AG09319 (cell line): ENCODE data around the gene GPX3.

Experiments
- DNase-seq: peaks from one replicate; pipeline ENCODE4 v3.0.0-alpha.2; 2010; ENCODE audit warnings: low read depth; ENCODE audit errors: extremely low read depth
- TF ChIP-seq, protein P1 (sequence below): IDR thresholded peaks from 2 replicates; pipeline ENCODE4 v1.5.1; 2011; ENCODE audit warnings: low read depth, mild to moderate bottlenecking, inconsistent platforms, low read length, moderate library complexity

GPX3 gene

GRCh38 chr5:151071848-151072629 lies 51.6 kb downstream of the GPX3 start:
- TF ChIP-seq, protein P1, sequence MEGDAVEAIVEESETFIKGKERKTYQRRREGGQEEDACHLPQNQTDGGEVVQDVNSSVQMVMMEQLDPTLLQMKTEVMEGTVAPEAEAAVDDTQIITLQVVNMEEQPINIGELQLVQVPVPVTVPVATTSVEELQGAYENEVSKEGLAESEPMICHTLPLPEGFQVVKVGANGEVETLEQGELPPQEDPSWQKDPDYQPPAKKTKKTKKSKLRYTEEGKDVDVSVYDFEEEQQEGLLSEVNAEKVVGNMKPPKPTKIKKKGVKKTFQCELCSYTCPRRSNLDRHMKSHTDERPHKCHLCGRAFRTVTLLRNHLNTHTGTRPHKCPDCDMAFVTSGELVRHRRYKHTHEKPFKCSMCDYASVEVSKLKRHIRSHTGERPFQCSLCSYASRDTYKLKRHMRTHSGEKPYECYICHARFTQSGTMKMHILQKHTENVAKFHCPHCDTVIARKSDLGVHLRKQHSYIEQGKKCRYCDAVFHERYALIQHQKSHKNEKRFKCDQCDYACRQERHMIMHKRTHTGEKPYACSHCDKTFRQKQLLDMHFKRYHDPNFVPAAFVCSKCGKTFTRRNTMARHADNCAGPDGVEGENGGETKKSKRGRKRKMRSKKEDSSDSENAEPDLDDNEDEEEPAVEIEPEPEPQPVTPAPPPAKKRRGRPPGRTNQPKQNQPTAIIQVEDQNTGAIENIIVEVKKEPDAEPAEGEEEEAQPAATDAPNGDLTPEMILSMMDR, result no peak
- no peak for DNase-seq

DNA sequence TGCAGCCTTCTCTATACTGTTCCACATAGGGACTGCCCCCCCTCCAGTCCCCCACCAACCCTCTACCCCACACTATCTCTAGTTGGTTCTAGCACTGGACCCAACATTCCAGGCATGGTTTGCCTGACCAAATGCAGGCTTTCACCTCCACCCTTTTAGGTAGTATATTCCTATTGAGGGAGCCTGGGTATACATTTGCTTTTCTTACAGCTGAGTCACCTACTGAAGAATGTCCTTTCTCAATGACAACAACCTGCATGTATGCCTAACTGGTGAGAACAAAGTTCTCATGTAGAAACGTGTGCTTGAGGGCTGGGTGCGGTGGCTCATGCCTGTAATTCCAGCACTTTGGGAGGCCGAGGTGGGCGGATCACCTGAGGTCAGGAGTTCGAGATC lies 52.2 kb downstream of the GPX3 start:
- DNase-seq, result no peak
- TF ChIP-seq, protein P1, result no peak

DNA sequence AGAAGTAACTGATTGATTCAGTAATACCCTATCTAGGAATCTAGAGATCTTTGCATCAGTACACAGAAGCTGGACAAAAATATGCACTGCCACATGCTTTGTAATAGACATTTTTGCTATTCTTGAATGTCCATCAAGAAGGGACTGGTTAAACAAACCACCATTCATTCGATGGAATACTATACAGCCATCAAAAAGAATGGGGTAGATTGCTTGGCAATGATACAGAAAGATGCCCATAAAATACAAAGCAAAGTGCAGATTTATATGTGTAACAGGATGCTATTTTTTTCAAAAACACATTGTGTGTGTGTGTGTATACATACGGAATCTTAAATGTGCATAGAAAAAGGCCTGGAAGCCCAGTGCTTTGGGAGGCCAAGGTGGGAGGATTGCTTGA lies 52.9 kb downstream of the GPX3 start:
- TF ChIP-seq, protein P1, result no peak
- DNase-seq, result no peak

DNA sequence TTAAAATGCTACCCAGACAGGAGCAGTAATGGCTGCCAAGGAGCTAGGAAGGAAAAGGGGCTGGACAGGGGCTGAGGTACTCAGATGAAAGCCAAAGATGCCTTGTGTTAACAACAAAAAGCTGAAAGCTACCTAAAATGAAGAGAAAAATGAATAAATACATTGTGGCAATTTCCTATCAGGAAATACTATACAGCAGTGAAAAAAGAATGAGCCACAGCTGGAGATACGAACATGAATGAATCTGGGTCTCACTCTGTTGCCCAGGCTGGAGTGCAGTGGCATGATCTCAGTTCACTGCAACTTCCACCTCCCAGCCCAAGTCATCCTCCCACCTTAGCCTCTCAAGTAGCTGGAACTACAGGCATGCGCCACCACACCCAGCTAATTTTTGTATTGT lies 54.2 kb downstream of the GPX3 start:
- TF ChIP-seq, protein P1, result no peak

GRCh38 chr5:151075698-151076331 lies 55.4 kb downstream of the GPX3 start:
- TF ChIP-seq, protein P1, result no peak
- DNase-seq, result no peak

More for the DNA sequence above, 54.2 kb downstream of the GPX3 start:
- DNase-seq, result no peak

GRCh38 chr5:151076616-151077015 lies 56.2 kb downstream of the GPX3 start:
- TF ChIP-seq, protein P1, result no peak
- no peak for DNase-seq

GRCh38 chr5:151077419-151077818 lies 57.0 kb downstream of the GPX3 start:
- no peak for DNase-seq
- TF ChIP-seq, protein P1, result no peak
